ENCODE data around the gene RIN3. TPM values are rescaled to one million over a fixed set of nuclear protein-coding genes. Genes with fewer than 3 reads are reported as not detected.

RIN3 gene
- total RNA-seq, 1 donor from 2014 or later = 6.9 TPM

DNA sequence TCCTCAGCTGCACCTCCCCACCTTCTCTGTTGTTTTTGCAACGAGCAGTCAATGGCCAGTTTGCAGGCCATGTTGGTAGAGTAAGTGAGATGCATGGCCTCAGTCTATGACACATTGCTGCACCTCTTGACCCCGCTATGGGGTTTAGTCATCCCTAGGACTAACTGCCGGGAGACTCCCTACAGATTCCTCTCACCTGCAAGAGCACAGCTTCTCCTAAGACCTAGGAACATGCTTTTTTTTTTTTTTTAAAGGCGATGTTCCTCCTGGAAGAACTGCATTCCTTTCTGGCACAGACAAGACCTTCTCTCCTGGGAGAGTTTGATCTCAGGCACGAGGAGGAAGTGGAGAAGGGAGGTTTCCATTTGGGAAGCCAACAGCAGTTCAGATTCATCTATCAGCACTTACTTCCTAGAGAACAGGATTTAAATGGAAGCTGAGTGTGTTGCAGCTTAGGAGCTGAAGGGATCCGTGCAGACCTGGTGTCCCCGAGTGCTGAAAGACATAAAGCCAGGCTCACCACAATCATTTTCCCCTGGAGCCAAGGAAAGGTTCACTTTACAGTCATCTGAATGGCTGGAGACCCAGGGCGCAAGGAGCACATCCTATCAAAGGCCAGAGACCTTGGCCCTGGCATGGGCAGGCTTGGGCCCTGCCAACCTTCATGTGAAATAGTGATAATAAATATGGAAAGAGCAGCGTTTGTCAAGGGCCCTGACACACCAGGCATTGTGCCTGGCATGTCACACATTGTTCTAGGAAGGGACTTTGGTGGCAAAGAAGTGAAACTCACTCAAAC lies 130.8 kb downstream of the RIN3 start:
- H3K27ac Mint-ChIP-seq = no peak overlapping the region
- H3K27me3 Mint-ChIP-seq = no peaks in the 10 kb centered on the region
- H3K36me3 Mint-ChIP-seq (ENCODE audit: insufficient read depth) = peaks cover 7% of the 10 kb centered on the region
- peaks cover 2% of the 10 kb centered on the region for H3K4me1 Mint-ChIP-seq (ENCODE audit: low read depth)
- peaks cover 5% of the 10 kb centered on the region for H3K9me3 Mint-ChIP-seq (ENCODE audit: low read depth)
- TF ChIP-seq CTCF (IDR thresholded peaks at IDR 0.05; ENCODE audit: unreplicated experiment) = no peak
- no peak for DNase-seq (ENCODE audit: low spot score, unreplicated experiment)
- no peak overlapping the region for H3K4me3 Mint-ChIP-seq (ENCODE audit: low read depth)

DNA sequence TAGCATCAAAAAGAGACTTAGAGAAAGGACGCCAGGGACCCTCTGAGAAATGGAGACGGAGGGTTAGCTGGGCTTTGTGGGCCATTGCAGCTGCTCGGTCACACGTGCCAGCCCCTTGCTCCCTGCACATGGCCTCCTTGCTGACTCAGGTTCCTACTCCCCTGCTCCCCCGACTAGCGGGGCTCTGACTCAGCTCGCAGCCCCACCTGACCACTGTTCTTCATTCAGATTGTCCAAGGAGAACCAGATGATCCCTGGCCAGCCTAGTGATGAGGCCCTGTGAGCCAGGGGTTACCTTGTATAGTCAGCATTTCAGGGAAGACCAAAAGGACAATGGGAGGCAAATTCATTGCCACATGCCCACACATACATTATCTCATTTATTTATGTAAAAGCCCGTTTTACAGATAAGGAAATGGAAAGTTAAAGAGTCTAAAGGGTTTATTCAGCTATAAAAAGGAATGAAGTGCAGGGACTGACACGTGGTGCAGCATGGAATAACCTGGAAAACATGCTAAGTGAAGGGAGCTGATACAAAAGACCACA lies 131.5 kb downstream of the RIN3 start:
- peaks cover 7% of the 10 kb centered on the region for H3K36me3 Mint-ChIP-seq (ENCODE audit: insufficient read depth)
- no peak for TF ChIP-seq CTCF (IDR thresholded peaks at IDR 0.05; ENCODE audit: unreplicated experiment)

GRCh38 chr14:92645841-92646478 lies 132.4 kb downstream of the RIN3 start:
- TF ChIP-seq CTCF (IDR thresholded peaks at IDR 0.05; ENCODE audit: unreplicated experiment) = no peak
- Mint-ChIP-seq H3K27ac (no peak overlapping the region), H3K4me1 (ENCODE audit: low read depth) (peaks cover 2% of the 10 kb centered on the region), H3K36me3 (ENCODE audit: insufficient read depth) (peaks cover 7% of the 10 kb centered on the region), H3K27me3 (no peaks in the 10 kb centered on the region), H3K4me3 (ENCODE audit: low read depth) (no peak overlapping the region), H3K9me3 (ENCODE audit: low read depth) (peaks cover 5% of the 10 kb centered on the region)
- DNase-seq (ENCODE audit: low spot score, unreplicated experiment) = no peak

More for the DNA sequence above, 131.5 kb downstream of the RIN3 start:
- Mint-ChIP-seq H3K4me3 (ENCODE audit: low read depth) (no peak overlapping the region), H3K27ac (no peak overlapping the region), H3K4me1 (ENCODE audit: low read depth) (peaks cover 2% of the 10 kb centered on the region), H3K9me3 (ENCODE audit: low read depth) (peaks cover 5% of the 10 kb centered on the region), H3K27me3 (no peaks in the 10 kb centered on the region)
- DNase-seq (ENCODE audit: low spot score, unreplicated experiment) = no peak

DNA sequence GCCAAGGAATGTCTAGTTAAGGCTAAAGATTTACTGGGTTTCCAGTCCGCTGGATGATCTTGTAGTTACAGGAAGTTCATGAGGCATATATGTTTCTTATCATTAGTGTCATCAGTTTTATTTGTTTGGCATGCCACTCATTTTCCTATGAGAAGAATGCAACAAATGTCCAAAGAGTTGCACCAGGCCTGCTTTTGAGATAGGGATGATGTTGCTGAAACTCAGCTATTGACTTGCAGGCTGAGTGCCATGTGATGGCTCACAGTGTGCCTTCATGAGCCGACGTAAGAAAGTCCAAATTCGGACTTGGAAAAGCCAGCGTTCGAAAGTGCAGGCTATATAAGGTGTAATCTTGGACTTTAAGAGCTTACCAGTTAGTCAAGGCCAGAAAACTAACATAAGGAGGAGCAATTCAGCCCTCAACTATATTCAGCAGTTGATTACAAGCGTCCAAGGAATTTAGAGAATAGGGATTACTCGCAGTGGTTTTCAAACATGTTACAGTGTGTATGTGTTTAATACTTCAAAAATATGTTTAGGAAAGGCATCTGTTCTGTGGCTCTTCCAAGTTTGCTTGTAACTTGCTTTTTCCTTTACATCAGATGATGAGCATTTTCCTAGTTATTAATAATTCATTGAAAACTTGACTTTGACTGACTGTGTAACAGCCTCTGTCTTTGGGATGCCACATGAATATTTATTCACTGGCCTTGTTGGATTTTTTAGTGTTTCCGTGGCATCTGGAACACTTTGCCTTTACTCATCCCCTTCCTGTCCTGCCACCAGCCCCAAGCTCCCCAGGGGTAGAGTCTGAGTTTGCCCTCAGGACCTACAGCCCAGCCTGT lies 133.6 kb downstream of the RIN3 start:
- Mint-ChIP-seq H3K27ac (no peak overlapping the region), H3K27me3 (no peaks in the 10 kb centered on the region), H3K36me3 (ENCODE audit: insufficient read depth) (peaks cover 7% of the 10 kb centered on the region), H3K9me3 (ENCODE audit: low read depth) (peaks cover 5% of the 10 kb centered on the region), H3K4me3 (ENCODE audit: low read depth) (no peak overlapping the region), H3K4me1 (ENCODE audit: low read depth) (peaks cover 2% of the 10 kb centered on the region)
- DNase-seq (ENCODE audit: low spot score, unreplicated experiment) = no peak
- no peak for TF ChIP-seq CTCF (IDR thresholded peaks at IDR 0.05; ENCODE audit: unreplicated experiment)

GRCh38 chr14:92647797-92648279 lies 134.3 kb downstream of the RIN3 start:
- peaks cover 2% of the 10 kb centered on the region for H3K4me1 Mint-ChIP-seq (ENCODE audit: low read depth)
- H3K36me3 Mint-ChIP-seq (ENCODE audit: insufficient read depth) = peaks cover 7% of the 10 kb centered on the region
- H3K27ac Mint-ChIP-seq = no peak overlapping the region
- DNase-seq (ENCODE audit: low spot score, unreplicated experiment) = no peak
- H3K9me3 Mint-ChIP-seq (ENCODE audit: low read depth) = peaks cover 5% of the 10 kb centered on the region
- no peak for TF ChIP-seq CTCF (IDR thresholded peaks at IDR 0.05; ENCODE audit: unreplicated experiment)
- no peak overlapping the region for H3K4me3 Mint-ChIP-seq (ENCODE audit: low read depth)
- H3K27me3 Mint-ChIP-seq = no peaks in the 10 kb centered on the region

All from progenitor cell of endocrine pancreas (in vitro differentiated cells).